ENCODE results near the gene ALG14. TPM values are rescaled to one million over a fixed set of nuclear protein-coding genes. Genes with fewer than 3 reads are reported as not detected.

Gene ALG14
- polyA plus RNA-seq, 1 donor from 2014 or later: 2.6 TPM

GRCh38 chr1:95013950-95014574 lies 58.7 kb downstream of the ALG14 start:
- Histone ChIP-seq H3K27me3 (ENCODE audit: insufficient read depth, low read depth, low read length) (no peaks in the 10 kb centered on the region), H2AFZ (ENCODE audit: low read depth, low read length) (no peak overlapping the region), H4K20me1 (ENCODE audit: insufficient read depth) (no peaks in the 10 kb centered on the region), H3K9me3 (ENCODE audit: low read length) (no peaks in the 10 kb centered on the region), H3F3A (ENCODE audit: insufficient read depth, low read length, poor library complexity, severe bottlenecking) (no peaks in the 10 kb centered on the region), H3K79me2 (replicated peaks; ENCODE audit: insufficient read depth, low read length) (no peaks in the 10 kb centered on the region), H3K9ac (ENCODE audit: low read length) (no peak overlapping the region), H3K4me3 (ENCODE audit: low read length) (no peak overlapping the region), H3K4me2 (ENCODE audit: low read length) (no peak overlapping the region), H3K27ac (ENCODE audit: low read length) (no peak overlapping the region), H3K9me2 (ENCODE audit: insufficient read depth, low read length) (no peaks in the 10 kb centered on the region), H3K36me3 (ENCODE audit: insufficient read depth, low read length) (no peaks in the 10 kb centered on the region)
- TF ChIP-seq EZH2 (IDR thresholded peaks at IDR 0.05; ENCODE audit: borderline replicate concordance, insufficient read depth, low read length, poor library complexity, severe bottlenecking): no peak
- no peak for TF ChIP-seq RAD21 (conservative IDR thresholded peaks at IDR 0.05)
- TF ChIP-seq POLR2AphosphoS5 (IDR thresholded peaks at IDR 0.05): no peak
- TF ChIP-seq EP300 (conservative IDR thresholded peaks at IDR 0.05; ENCODE audit: poor library complexity, severe bottlenecking): no peak

DNA sequence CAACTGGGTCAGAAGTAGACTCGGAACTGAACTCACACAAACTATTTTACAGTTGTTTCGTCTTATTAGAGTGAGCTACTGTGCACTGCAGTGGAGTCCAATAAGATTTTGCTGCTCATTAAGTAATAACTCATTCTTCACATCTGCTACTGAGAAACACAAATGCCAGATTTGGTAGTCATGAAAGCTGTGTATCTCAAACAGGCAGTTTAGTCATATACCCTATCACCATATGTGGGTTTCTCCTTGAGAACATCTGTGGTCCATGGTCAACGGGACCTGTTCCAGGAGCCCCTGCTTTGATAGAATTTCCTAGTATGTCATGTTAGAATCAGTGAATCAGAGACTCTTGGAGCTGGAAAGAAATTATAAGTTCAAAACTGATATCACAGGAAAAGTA lies 60.4 kb downstream of the ALG14 start:
- no peaks in the 10 kb centered on the region for H3F3A ChIP-seq (ENCODE audit: insufficient read depth, low read length, poor library complexity, severe bottlenecking)
- no peaks in the 10 kb centered on the region for H3K9me3 ChIP-seq (ENCODE audit: low read length)
- no peaks in the 10 kb centered on the region for H3K36me3 ChIP-seq (ENCODE audit: insufficient read depth, low read length)
- no peak overlapping the region for H3K27ac ChIP-seq (ENCODE audit: low read length)
- H3K79me2 ChIP-seq (replicated peaks; ENCODE audit: insufficient read depth, low read length): no peaks in the 10 kb centered on the region
- no peak overlapping the region for H3K9ac ChIP-seq (ENCODE audit: low read length)
- no peaks in the 10 kb centered on the region for H3K27me3 ChIP-seq (ENCODE audit: insufficient read depth, low read depth, low read length)
- H3K9me2 ChIP-seq (ENCODE audit: insufficient read depth, low read length): no peaks in the 10 kb centered on the region
- H2AFZ ChIP-seq (ENCODE audit: low read depth, low read length): no peak overlapping the region
- TF ChIP-seq POLR2AphosphoS5 (IDR thresholded peaks at IDR 0.05): no peak
- no peak for TF ChIP-seq EZH2 (IDR thresholded peaks at IDR 0.05; ENCODE audit: borderline replicate concordance, insufficient read depth, low read length, poor library complexity, severe bottlenecking)
- no peak for TF ChIP-seq REST (IDR thresholded peaks at IDR 0.05; ENCODE audit: borderline replicate concordance)
- TF ChIP-seq SMC3 (conservative IDR thresholded peaks at IDR 0.05; ENCODE audit: poor library complexity): no peak
- TF ChIP-seq RAD21 (conservative IDR thresholded peaks at IDR 0.05): no peak
- TF ChIP-seq MXI1 (conservative IDR thresholded peaks at IDR 0.05; ENCODE audit: poor library complexity, severe bottlenecking): no peak
- TF ChIP-seq, protein P1, sequence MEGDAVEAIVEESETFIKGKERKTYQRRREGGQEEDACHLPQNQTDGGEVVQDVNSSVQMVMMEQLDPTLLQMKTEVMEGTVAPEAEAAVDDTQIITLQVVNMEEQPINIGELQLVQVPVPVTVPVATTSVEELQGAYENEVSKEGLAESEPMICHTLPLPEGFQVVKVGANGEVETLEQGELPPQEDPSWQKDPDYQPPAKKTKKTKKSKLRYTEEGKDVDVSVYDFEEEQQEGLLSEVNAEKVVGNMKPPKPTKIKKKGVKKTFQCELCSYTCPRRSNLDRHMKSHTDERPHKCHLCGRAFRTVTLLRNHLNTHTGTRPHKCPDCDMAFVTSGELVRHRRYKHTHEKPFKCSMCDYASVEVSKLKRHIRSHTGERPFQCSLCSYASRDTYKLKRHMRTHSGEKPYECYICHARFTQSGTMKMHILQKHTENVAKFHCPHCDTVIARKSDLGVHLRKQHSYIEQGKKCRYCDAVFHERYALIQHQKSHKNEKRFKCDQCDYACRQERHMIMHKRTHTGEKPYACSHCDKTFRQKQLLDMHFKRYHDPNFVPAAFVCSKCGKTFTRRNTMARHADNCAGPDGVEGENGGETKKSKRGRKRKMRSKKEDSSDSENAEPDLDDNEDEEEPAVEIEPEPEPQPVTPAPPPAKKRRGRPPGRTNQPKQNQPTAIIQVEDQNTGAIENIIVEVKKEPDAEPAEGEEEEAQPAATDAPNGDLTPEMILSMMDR (IDR thresholded peaks at IDR 0.05; ENCODE audit: poor library complexity, severe bottlenecking): no peak
- no peak for TF ChIP-seq TAF1 (IDR thresholded peaks at IDR 0.05; ENCODE audit: low read depth)
- TF ChIP-seq EP300 (conservative IDR thresholded peaks at IDR 0.05; ENCODE audit: poor library complexity, severe bottlenecking): no peak
- H3K4me3 ChIP-seq (ENCODE audit: low read length): no peak overlapping the region
- no peaks in the 10 kb centered on the region for H4K20me1 ChIP-seq (ENCODE audit: insufficient read depth)
- H3K4me2 ChIP-seq (ENCODE audit: low read length): no peak overlapping the region

Measured in neural cell (in vitro differentiated cells).